ENCODE measurements around the gene ZFYVE28.

Gene ZFYVE28

GRCh38 chr4:2457481-2458295 lies 39.2 kb upstream of the ZFYVE28 start:
- WGBS (ENCODE audit: insufficient coverage, insufficient read length) = 100% methylated on average over 1 of the region's 24 CpGs
- no peaks in the 10 kb centered on the region for H3K4me1 ChIP-seq (ENCODE audit: control insufficient read depth, insufficient read depth, low read length)
- H3K27ac ChIP-seq (ENCODE audit: low read length) = no peak overlapping the region
- no peak overlapping the region for H3K4me3 ChIP-seq (ENCODE audit: low read length)
- H3K36me3 ChIP-seq (ENCODE audit: control insufficient read depth, insufficient read depth, low read length) = no peaks in the 10 kb centered on the region
- DNase-seq (ENCODE audit: low read depth, low spot score) = no peak
- H3K27me3 ChIP-seq (ENCODE audit: control insufficient read depth, insufficient read depth, low read length) = peaks cover 2% of the 10 kb centered on the region; the same call in 1 of the 2 replicates
- H3K9me3 ChIP-seq (ENCODE audit: control insufficient read depth, insufficient read depth, low read length) = no peaks in the 10 kb centered on the region

DNA sequence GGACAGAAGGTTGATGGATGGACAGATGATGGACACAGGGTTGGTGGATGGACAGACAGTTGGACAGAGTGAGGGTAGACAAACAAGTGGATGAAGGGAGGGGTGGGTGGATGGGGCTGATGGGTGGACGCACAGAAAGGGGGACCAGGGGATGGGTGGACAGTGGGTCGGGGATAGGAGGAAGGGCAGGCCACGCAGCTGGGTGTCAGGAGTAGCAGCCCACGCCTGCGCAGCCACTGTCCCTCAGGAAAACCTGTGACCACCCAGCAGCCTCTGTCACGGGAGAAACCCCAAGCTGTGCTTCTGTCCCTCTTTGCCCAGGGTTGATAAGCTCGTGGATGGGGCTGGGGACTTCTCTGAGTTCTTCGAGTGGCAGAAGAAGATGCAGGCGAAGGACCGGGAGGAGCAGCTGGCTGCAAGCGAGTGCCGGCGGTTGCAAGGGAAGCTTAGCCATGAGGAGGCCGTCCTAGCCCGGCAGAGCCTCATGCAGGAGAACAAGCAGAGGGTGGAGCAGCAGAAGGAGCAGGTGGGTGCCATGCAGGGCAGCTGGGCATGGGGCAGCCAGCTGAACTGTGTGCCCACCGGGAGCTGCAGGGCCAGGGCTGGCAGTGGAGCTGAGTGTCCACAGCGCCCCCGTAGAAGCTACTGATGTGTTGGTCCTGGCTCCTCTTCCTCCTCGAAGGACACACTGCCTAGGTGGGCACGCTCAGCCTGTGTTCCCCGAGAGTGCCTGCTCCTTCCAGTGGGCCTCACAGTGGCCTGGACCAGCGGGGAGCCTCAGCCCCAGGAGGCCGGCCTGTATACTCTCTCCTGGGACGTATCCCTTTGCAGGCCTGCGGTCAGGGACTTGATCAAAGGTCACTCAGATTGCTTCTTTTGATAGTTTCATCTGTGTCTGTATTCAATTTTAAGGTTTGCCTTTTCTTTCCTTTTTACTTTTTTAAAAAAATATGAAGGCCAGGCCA lies 33.7 kb upstream of the ZFYVE28 start:
- no peaks in the 10 kb centered on the region for H3K36me3 ChIP-seq (ENCODE audit: control insufficient read depth, insufficient read depth, low read length)
- H3K4me1 ChIP-seq (ENCODE audit: control insufficient read depth, insufficient read depth, low read length) = no peaks in the 10 kb centered on the region
- H3K9me3 ChIP-seq (ENCODE audit: control insufficient read depth, insufficient read depth, low read length) = no peaks in the 10 kb centered on the region
- H3K27me3 ChIP-seq (ENCODE audit: control insufficient read depth, insufficient read depth, low read length) = no peaks in the 10 kb centered on the region
- no peak for DNase-seq (ENCODE audit: low read depth, low spot score)
- no peak overlapping the region for H3K27ac ChIP-seq (ENCODE audit: low read length)
- WGBS (ENCODE audit: insufficient coverage, insufficient read length) = no CpG with 5 or more reads among the region's 25 CpGs
- no peak overlapping the region for H3K4me3 ChIP-seq (ENCODE audit: low read length)

DNA sequence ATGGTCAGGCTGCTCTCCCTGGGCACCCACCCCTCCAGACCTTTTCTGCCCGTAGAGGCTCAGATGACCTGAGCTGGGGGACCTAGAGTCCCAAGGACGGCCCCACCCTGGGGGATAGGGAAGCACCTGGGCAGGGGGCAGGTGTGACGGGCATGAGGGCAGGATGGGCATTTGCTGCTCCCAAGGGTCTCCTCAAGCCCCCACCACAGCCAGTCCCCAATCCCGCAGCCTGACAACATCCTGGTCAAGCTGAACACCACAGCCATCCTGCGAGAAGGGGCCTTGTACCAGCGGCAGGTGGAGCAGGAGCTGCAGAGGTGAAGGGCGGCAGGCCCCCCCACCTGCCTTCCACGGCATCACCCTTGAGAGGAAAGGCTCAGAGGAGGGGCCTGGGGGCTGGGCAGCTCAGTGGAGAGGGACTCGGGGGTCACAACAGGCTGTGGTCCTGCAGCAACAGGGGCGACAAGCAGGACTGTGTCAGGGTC lies 32.6 kb upstream of the ZFYVE28 start:
- no CpG with 5 or more reads among the region's 10 CpGs for WGBS (ENCODE audit: insufficient coverage, insufficient read length)

GRCh38 chr4:2450394-2451035 lies 32.1 kb upstream of the ZFYVE28 start:
- H3K36me3 ChIP-seq (ENCODE audit: control insufficient read depth, insufficient read depth, low read length) = no peaks in the 10 kb centered on the region
- no peak overlapping the region for H3K4me3 ChIP-seq (ENCODE audit: low read length)
- H3K4me1 ChIP-seq (ENCODE audit: control insufficient read depth, insufficient read depth, low read length) = no peaks in the 10 kb centered on the region
- H3K27me3 ChIP-seq (ENCODE audit: control insufficient read depth, insufficient read depth, low read length) = no peaks in the 10 kb centered on the region
- no CpG with 5 or more reads among the region's 16 CpGs for WGBS (ENCODE audit: insufficient coverage, insufficient read length)
- H3K9me3 ChIP-seq (ENCODE audit: control insufficient read depth, insufficient read depth, low read length) = no peaks in the 10 kb centered on the region
- no peak overlapping the region for H3K27ac ChIP-seq (ENCODE audit: low read length)
- DNase-seq (ENCODE audit: low read depth, low spot score) = no peak

More for the DNA sequence above, 32.6 kb upstream of the ZFYVE28 start:
- H3K4me1 ChIP-seq (ENCODE audit: control insufficient read depth, insufficient read depth, low read length) = no peaks in the 10 kb centered on the region
- H3K36me3 ChIP-seq (ENCODE audit: control insufficient read depth, insufficient read depth, low read length) = no peaks in the 10 kb centered on the region
- H3K27ac ChIP-seq (ENCODE audit: low read length) = no peak overlapping the region
- no peak for DNase-seq (ENCODE audit: low read depth, low spot score)
- no peaks in the 10 kb centered on the region for H3K27me3 ChIP-seq (ENCODE audit: control insufficient read depth, insufficient read depth, low read length)
- no peaks in the 10 kb centered on the region for H3K9me3 ChIP-seq (ENCODE audit: control insufficient read depth, insufficient read depth, low read length)
- H3K4me3 ChIP-seq (ENCODE audit: low read length) = no peak overlapping the region

DNA sequence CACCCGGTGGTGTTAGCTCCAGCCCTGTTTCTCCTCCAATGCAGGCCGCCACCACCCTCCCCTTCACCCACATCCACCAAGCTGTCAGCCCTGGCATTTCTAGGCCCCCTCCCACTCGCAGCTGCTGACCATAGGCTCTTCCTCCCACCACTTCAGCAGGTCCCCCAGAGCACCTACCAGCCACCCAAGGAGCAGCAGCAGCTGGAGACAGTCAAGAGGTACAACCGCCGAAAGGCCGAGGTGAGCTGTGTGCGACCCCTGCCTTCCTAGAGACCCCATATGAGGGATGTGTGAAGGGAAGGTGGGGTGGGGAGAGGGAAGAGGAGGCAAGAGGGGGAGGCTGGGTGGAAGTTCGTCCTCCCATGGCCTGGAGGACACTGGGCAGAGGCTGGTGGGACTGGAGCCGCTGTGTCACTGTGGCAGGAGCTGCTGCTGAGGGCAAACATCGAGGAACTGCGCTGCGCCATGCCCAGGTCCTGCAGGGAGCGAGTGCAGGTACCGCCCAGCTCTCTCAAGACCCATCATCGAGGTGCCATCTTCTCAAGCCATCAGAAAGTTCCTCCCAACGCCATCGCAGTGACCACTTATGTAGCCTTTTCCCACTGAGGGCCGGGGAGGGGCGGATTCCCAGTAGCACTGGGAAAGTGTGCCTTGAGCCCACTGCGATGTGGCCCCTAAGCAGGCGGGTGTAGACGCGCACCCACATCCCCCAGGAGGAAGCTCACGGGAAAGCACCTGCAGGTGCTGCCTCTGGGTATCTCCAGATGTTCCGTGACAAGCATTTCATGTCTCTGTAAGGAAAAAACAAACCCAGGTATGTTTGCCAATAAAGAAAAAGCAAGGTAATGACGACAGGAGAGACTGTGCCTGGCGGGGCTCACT lies 31.3 kb upstream of the ZFYVE28 start:
- no CpG with 5 or more reads among the region's 27 CpGs for WGBS (ENCODE audit: insufficient coverage, insufficient read length)
- Histone ChIP-seq H3K27ac (ENCODE audit: low read length) (no peak overlapping the region), H3K9me3 (ENCODE audit: control insufficient read depth, insufficient read depth, low read length) (no peaks in the 10 kb centered on the region), H3K36me3 (ENCODE audit: control insufficient read depth, insufficient read depth, low read length) (no peaks in the 10 kb centered on the region), H3K4me1 (ENCODE audit: control insufficient read depth, insufficient read depth, low read length) (no peaks in the 10 kb centered on the region), H3K4me3 (ENCODE audit: low read length) (no peak overlapping the region), H3K27me3 (ENCODE audit: control insufficient read depth, insufficient read depth, low read length) (no peaks in the 10 kb centered on the region)
- no peak for DNase-seq (ENCODE audit: low read depth, low spot score)

DNA sequence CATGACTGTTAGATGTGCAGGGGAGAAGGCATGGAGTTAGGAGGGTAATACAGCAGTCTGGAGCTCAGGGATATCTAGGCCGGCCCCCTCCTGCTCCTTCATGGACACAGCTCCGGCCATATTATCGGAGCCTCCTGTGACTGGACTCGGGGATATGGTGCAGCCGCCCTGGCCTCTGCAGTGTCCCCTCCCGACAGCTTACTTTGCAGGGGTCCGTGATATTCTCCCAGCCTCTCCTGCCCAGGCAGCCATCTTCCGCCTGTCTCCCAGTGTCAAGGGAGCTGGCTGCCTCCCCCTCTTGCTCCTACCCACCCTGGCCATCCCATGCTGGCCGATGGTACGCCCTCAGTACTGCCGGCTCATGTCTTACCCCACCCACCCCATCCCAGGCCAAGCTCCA lies 30.6 kb upstream of the ZFYVE28 start:
- Histone ChIP-seq H3K36me3 (ENCODE audit: control insufficient read depth, insufficient read depth, low read length) (no peaks in the 10 kb centered on the region), H3K4me1 (ENCODE audit: control insufficient read depth, insufficient read depth, low read length) (no peaks in the 10 kb centered on the region), H3K27me3 (ENCODE audit: control insufficient read depth, insufficient read depth, low read length) (no peaks in the 10 kb centered on the region), H3K9me3 (ENCODE audit: control insufficient read depth, insufficient read depth, low read length) (no peaks in the 10 kb centered on the region), H3K27ac (ENCODE audit: low read length) (no peak overlapping the region), H3K4me3 (ENCODE audit: low read length) (no peak overlapping the region)
- WGBS (ENCODE audit: insufficient coverage, insufficient read length) = no CpG with 5 or more reads among the region's 11 CpGs
- no peak for DNase-seq (ENCODE audit: low read depth, low spot score)

DNA sequence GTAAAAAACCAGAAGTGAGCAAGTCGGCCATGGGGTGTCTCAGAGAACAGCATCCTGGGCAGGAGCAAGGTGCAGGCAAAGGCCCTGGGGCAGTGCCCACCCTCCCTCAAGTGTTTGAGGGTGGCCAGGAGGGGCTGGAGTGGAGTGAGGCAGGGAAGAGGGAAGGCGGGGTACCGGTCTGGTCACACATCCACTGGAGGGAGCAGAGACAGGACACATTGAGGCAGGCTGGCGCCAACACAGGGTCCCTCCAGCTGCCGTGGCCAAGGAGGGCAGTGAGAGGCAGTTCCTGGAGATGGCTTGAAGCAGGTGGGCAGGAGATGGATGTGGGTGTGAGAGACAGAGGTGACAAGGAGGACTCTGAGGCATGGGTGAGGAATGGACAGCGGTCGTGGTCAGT lies 30.1 kb upstream of the ZFYVE28 start:
- Histone ChIP-seq H3K4me1 (ENCODE audit: control insufficient read depth, insufficient read depth, low read length) (no peaks in the 10 kb centered on the region), H3K4me3 (ENCODE audit: low read length) (no peak overlapping the region), H3K9me3 (ENCODE audit: control insufficient read depth, insufficient read depth, low read length) (no peaks in the 10 kb centered on the region), H3K27me3 (ENCODE audit: control insufficient read depth, insufficient read depth, low read length) (no peaks in the 10 kb centered on the region), H3K27ac (ENCODE audit: low read length) (no peak overlapping the region), H3K36me3 (ENCODE audit: control insufficient read depth, insufficient read depth, low read length) (no peaks in the 10 kb centered on the region)
- no CpG with 5 or more reads among the region's 7 CpGs for WGBS (ENCODE audit: insufficient coverage, insufficient read length)
- no peak for DNase-seq (ENCODE audit: low read depth, low spot score)

GRCh38 chr4:2446656-2447564 lies 28.5 kb upstream of the ZFYVE28 start:
- DNase-seq (ENCODE audit: low read depth, low spot score) = no peak
- 100% methylated on average over 1 of the region's 3 CpGs for WGBS (ENCODE audit: insufficient coverage, insufficient read length)
- Histone ChIP-seq H3K36me3 (ENCODE audit: control insufficient read depth, insufficient read depth, low read length) (no peaks in the 10 kb centered on the region), H3K4me3 (ENCODE audit: low read length) (no peak overlapping the region), H3K27ac (ENCODE audit: low read length) (no peak overlapping the region), H3K27me3 (ENCODE audit: control insufficient read depth, insufficient read depth, low read length) (no peaks in the 10 kb centered on the region), H3K4me1 (ENCODE audit: control insufficient read depth, insufficient read depth, low read length) (peaks cover under 1% of the 10 kb centered on the region; the same call in 1 of the 2 replicates), H3K9me3 (ENCODE audit: control insufficient read depth, insufficient read depth, low read length) (no peaks in the 10 kb centered on the region)

DNA sequence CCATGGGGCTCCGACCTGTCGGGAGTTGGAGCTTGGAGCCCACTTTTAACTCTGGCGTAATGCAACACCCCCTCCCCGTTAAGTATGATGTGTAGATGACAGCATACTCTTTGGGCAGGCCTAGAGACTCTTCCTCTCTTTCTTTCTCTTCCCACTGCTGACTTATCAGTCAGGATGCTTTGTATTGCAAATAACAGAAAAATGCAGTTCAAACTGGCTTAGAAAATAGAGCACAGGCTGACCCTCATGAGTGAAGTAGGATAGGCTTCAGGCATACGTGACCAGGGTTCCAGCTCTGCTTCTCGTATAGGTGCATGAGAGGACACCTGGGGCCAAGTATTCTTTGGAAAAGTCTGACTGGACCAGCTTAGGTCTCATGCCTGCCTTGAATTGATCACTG lies 27.1 kb upstream of the ZFYVE28 start:
- peaks cover 2% of the 10 kb centered on the region; the same call in 1 of the 2 replicates for H3K4me1 ChIP-seq (ENCODE audit: control insufficient read depth, insufficient read depth, low read length)
- no peak overlapping the region for H3K27ac ChIP-seq (ENCODE audit: low read length)
- no peaks in the 10 kb centered on the region for H3K9me3 ChIP-seq (ENCODE audit: control insufficient read depth, insufficient read depth, low read length)
- no peaks in the 10 kb centered on the region for H3K27me3 ChIP-seq (ENCODE audit: control insufficient read depth, insufficient read depth, low read length)
- no peaks in the 10 kb centered on the region for H3K36me3 ChIP-seq (ENCODE audit: control insufficient read depth, insufficient read depth, low read length)
- DNase-seq (ENCODE audit: low read depth, low spot score) = no peak
- no peak overlapping the region for H3K4me3 ChIP-seq (ENCODE audit: low read length)
- no CpG with 5 or more reads among the region's 6 CpGs for WGBS (ENCODE audit: insufficient coverage, insufficient read length)

Data from iPS DF 6.9 (cell line).